H9 (cell line): ENCODE data around the gene RAB5IF. TPM values are rescaled to one million over a fixed set of nuclear protein-coding genes. Genes with fewer than 3 reads are reported as not detected.

Source experiments
- DNase-seq: peaks from one replicate; pipeline ENCODE4 v3.0.0-alpha.2; 2017
- H2AFZ ChIP-seq: one replicate; pipeline ENCODE4 v1.6.1; 2013; ENCODE audit warnings: mild to moderate bottlenecking, low read length, control low read depth, moderate library complexity
- H2AK5ac ChIP-seq: 2 replicates; pipeline ENCODE4 v1.6.1; 2013; ENCODE audit warnings: low read length, control low read depth, mixed read lengths; ENCODE audit not compliant: insufficient read length
- H2BK120ac ChIP-seq: one replicate; pipeline ENCODE4 v1.6.1; 2013; ENCODE audit warnings: low read depth, mild to moderate bottlenecking, low read length, control low read depth, inconsistent platforms; ENCODE audit not compliant: poor library complexity, severe bottlenecking
- H2BK12ac ChIP-seq: 2 replicates; pipeline ENCODE4 v1.6.1; 2013; ENCODE audit warnings: low read length, control low read depth, mixed read lengths, low read depth; ENCODE audit not compliant: insufficient read length
- H2BK15ac ChIP-seq: 2 replicates; pipeline ENCODE4 v1.6.1; 2013; ENCODE audit warnings: low read depth, low read length, control low read depth
- H2BK20ac ChIP-seq: one replicate; pipeline ENCODE4 v1.6.1; 2013; ENCODE audit warnings: low read depth, mild to moderate bottlenecking, low read length, control low read depth, inconsistent platforms; ENCODE audit not compliant: poor library complexity, severe bottlenecking
- H2BK5ac ChIP-seq: 2 replicates; pipeline ENCODE4 v1.6.1; 2013; ENCODE audit warnings: low read length, control low read depth, mixed read lengths; ENCODE audit not compliant: insufficient read length
- H3K14ac ChIP-seq: 2 replicates; pipeline ENCODE4 v1.6.1; 2013; ENCODE audit warnings: low read length, control low read depth; ENCODE audit not compliant: insufficient read depth
- H3K18ac ChIP-seq: 2 replicates; pipeline ENCODE4 v1.6.1; 2013; ENCODE audit warnings: low read depth, mild to moderate bottlenecking, mixed read lengths, low read length, control low read depth; ENCODE audit not compliant: insufficient read length
- H3K23ac ChIP-seq: 2 replicates; pipeline ENCODE4 v1.6.1; 2013; ENCODE audit warnings: low read length, control low read depth, mixed read lengths, low read depth; ENCODE audit not compliant: insufficient read length
- H3K23me2 ChIP-seq: 2 replicates; pipeline ENCODE4 v1.6.1; 2013; ENCODE audit warnings: low read depth, mild to moderate bottlenecking, mixed read lengths, low read length, control low read depth; ENCODE audit not compliant: insufficient read length, poor library complexity, severe bottlenecking
- H3K27ac ChIP-seq: 2 replicates; pipeline ENCODE4 v1.5.1; 2013; ENCODE audit warnings: low read length, control low read depth, mixed read lengths, low read depth; ENCODE audit not compliant: insufficient read length
- H3K27me3 ChIP-seq: 2 replicates; pipeline ENCODE4 v1.6.1; 2013; ENCODE audit warnings: low read length, control low read depth, inconsistent platforms; ENCODE audit not compliant: insufficient read depth
- H3K4ac ChIP-seq: 2 replicates; pipeline ENCODE4 v1.6.1; 2013; ENCODE audit warnings: low read depth, mild to moderate bottlenecking, control low read depth, inconsistent platforms, low read length, moderate library complexity
- H3K4me1 ChIP-seq: 2 replicates; pipeline ENCODE4 v1.6.1; 2013; ENCODE audit warnings: low read length, control low read depth, inconsistent platforms; ENCODE audit not compliant: insufficient read depth
- H3K4me2 ChIP-seq: 2 replicates; pipeline ENCODE4 v1.6.1; 2013; ENCODE audit warnings: low read length, control low read depth, mixed read lengths; ENCODE audit not compliant: insufficient read length, insufficient read depth
- H3K56ac ChIP-seq: 2 replicates; pipeline ENCODE4 v1.6.1; 2013; ENCODE audit warnings: low read depth, mild to moderate bottlenecking, mixed read lengths, low read length, control low read depth; ENCODE audit not compliant: insufficient read length
- H3K79me1 ChIP-seq: 2 replicates; pipeline ENCODE4 v1.6.1; 2013; ENCODE audit warnings: low read depth, mild to moderate bottlenecking, moderate library complexity, low read length, control low read depth, inconsistent platforms; ENCODE audit not compliant: insufficient read depth, poor library complexity, severe bottlenecking
- H3K79me2 ChIP-seq: 2 replicates; pipeline ENCODE4 v1.6.1; 2013; ENCODE audit warnings: low read length, control low read depth, inconsistent platforms; ENCODE audit not compliant: insufficient read depth
- H3K9ac ChIP-seq: 2 replicates; pipeline ENCODE4 v1.6.1; 2013; ENCODE audit warnings: low read length, control low read depth, mixed read lengths; ENCODE audit not compliant: insufficient read length; ENCODE audit errors: extremely low read depth
- H3K9me3 ChIP-seq: one replicate; pipeline ENCODE4 v1.6.1; 2013; ENCODE audit warnings: low read depth, low read length, inconsistent platforms; ENCODE audit not compliant: control insufficient read depth
- H3T11ph ChIP-seq: one replicate; pipeline ENCODE4 v1.6.1; 2013; ENCODE audit warnings: mild to moderate bottlenecking, low read length, control low read depth, inconsistent platforms
- H4K20me1 ChIP-seq: one replicate; pipeline ENCODE4 v1.6.1; 2013; ENCODE audit not compliant: control insufficient read depth, insufficient read length, insufficient read depth
- H4K5ac ChIP-seq: 2 replicates; pipeline ENCODE4 v1.6.1; 2013; ENCODE audit warnings: low read depth, mild to moderate bottlenecking, mixed read lengths, low read length, control low read depth; ENCODE audit not compliant: insufficient read length
- H4K8ac ChIP-seq: replicated peaks from 2 replicates; pipeline ENCODE4 v1.6.1; 2013; ENCODE audit warnings: low read length, control low read depth, mixed read lengths, low read depth; ENCODE audit not compliant: insufficient read length
- H4K91ac ChIP-seq: 2 replicates; pipeline ENCODE4 v1.6.1; 2013; ENCODE audit warnings: low read depth, mild to moderate bottlenecking, moderate library complexity, mixed read lengths, low read length, control low read depth; ENCODE audit not compliant: insufficient read length
- H3K27ac Mint-ChIP-seq, 3 experiments: 2 replicates in 2 of 3; 3 replicates in 1 of 3; pipeline ENCODE4 v1.8.0; 2020 to 2021; ENCODE audit warnings: mixed read lengths in 3 of 3, mild to moderate bottlenecking in 1 of 3, moderate library complexity in 1 of 3
- H3K27me3 Mint-ChIP-seq: 2 replicates; pipeline ENCODE4 v1.8.0; 2021; ENCODE audit warnings: low read depth, mild to moderate bottlenecking, moderate library complexity, mixed read lengths
- H3K36me3 Mint-ChIP-seq, 3 experiments: 2 replicates in 2 of 3; 3 replicates in 1 of 3; pipeline ENCODE4 v1.8.0; 2020 to 2021; ENCODE audit warnings: low read depth in 3 of 3, mixed read lengths in 3 of 3; ENCODE audit not compliant: insufficient read depth in 1 of 3
- H3K4me1 Mint-ChIP-seq, 2 experiments: 2 replicates each; pipeline ENCODE4 v1.8.0; 2020; ENCODE audit warnings: mixed read lengths in 2 of 2
- H3K4me3 Mint-ChIP-seq, 2 experiments: 2 replicates in 1 of 2; 3 replicates in 1 of 2; pipeline ENCODE4 v1.8.0; 2020 to 2021; ENCODE audit warnings: mild to moderate bottlenecking in 2 of 2, mixed read lengths in 2 of 2, moderate library complexity in 1 of 2
- H3K9me3 Mint-ChIP-seq, 2 experiments: 2 replicates in 1 of 2; 3 replicates in 1 of 2; pipeline ENCODE4 v1.8.0; 2020; ENCODE audit warnings: mild to moderate bottlenecking in 2 of 2, mixed read lengths in 2 of 2, moderate library complexity in 1 of 2
- CTCF ChIP-seq: fragments of 200-600 bp; sonication (generic); conservative IDR thresholded peaks from 3 replicates; pipeline ENCODE4 v1.8.0; 2021; ENCODE audit warnings: antibody characterized with exemption, mild to moderate bottlenecking
- WGBS: extraction: QIAGEN DNeasy Blood & Tissue Kit; methylation state at CpG from one replicate; pipeline ENCODE4 v1.1.7; 2013; ENCODE audit warnings: missing lambda C conversion rate, low lambda C conversion rate, mixed read lengths; ENCODE audit not compliant: insufficient read length; ENCODE audit errors: extremely low coverage; 5-methylcytosine and 5-hydroxymethylcytosine counted together
- total RNA-seq: library from RNA; stranded (reverse); gene quantifications from 2 replicates; pipeline ENCODE4 v1.2.1, GENCODE V29; 2021

Gene RAB5IF
- total RNA-seq, 1 experiment from 2014 or later, result 96.5 TPM

- Histone ChIP-seq H3K4me2 (no peak overlapping the region), H3K14ac (no peak overlapping the region)
Observed at GRCh38 chr20:36576081-36576445, 29.5 kb upstream of the RAB5IF start.

More at GRCh38 chr20:36576081-36576445, 29.5 kb upstream of the RAB5IF start:
- H2BK5ac ChIP-seq, result no peak overlapping the region
- H3K27me3 ChIP-seq, result no peaks in the 10 kb centered on the region
- H3T11ph ChIP-seq, result no peak overlapping the region
- H3K23me2 ChIP-seq, result peaks cover 30% of the 10 kb centered on the region
- no peak overlapping the region for H4K91ac ChIP-seq
- Mint-ChIP-seq H3K27me3 (no peaks in the 10 kb centered on the region), H3K4me1 (peaks cover 37 to 38% of the 10 kb centered on the region in 2 experiments), H3K9me3 (no peaks in the 10 kb centered on the region; a peak in 1 of 5 replicates), H3K27ac (peak overlapping the region in 2 of 3 experiments; percentile 44 to 52; a peak in 1 of 7 replicates), H3K36me3 (peaks cover 21 to 32% (median 28%) of the 10 kb centered on the region in 3 experiments; a peak in 6 of 7 replicates), H3K4me3 (peak overlapping the region; percentile 89 to 92)
- peaks cover 12% of the 10 kb centered on the region; the same call in 1 of the 2 replicates for H3K79me2 ChIP-seq
- no peak overlapping the region for H2BK12ac ChIP-seq
- no peak overlapping the region for H4K8ac ChIP-seq
- H3K18ac ChIP-seq, result no peak overlapping the region
- H4K5ac ChIP-seq, result no peak overlapping the region
- no peaks in the 10 kb centered on the region; the same call in 1 of the 2 replicates for H3K4me1 ChIP-seq
- H3K23ac ChIP-seq, result no peak overlapping the region
- no peak overlapping the region for H2AK5ac ChIP-seq
- H3K9me3 ChIP-seq, result no peaks in the 10 kb centered on the region
- no peak overlapping the region for H3K27ac ChIP-seq
- WGBS, result no CpG with 5 or more reads among the region's 1 CpG
- no peaks in the 10 kb centered on the region for H3K79me1 ChIP-seq
- H3K56ac ChIP-seq, result no peak overlapping the region
- no peaks in the 10 kb centered on the region for H4K20me1 ChIP-seq
- no peak overlapping the region for H2AFZ ChIP-seq
- no peak for DNase-seq
- H3K9ac ChIP-seq, result no peak overlapping the region
- H2BK20ac ChIP-seq, result no peak overlapping the region
- no peak overlapping the region for H2BK15ac ChIP-seq
- TF ChIP-seq CTCF, result no peak
- no peak overlapping the region for H3K4ac ChIP-seq
- H2BK120ac ChIP-seq, result no peak overlapping the region
